ENCODE measurements around the gene PAM.

- TF ChIP-seq POLR2A (IDR thresholded peaks at IDR 0.05) (no peak), CTCF (IDR thresholded peaks at IDR 0.05) (no peak)
Measured at GRCh38 chr5:102888483-102888882, 133.4 kb downstream of the PAM start.

Measured in testis (tissue), 2 donors.